GM21619 (cell line): ENCODE results near the gene FOXJ3.

Experiments used
- ATAC-seq: cut with Tn5 transposase; IDR thresholded peaks from one replicate; pipeline ENCODE4 v1.9.1; 2021; ENCODE audit not compliant: unreplicated experiment

FOXJ3 gene

DNA sequence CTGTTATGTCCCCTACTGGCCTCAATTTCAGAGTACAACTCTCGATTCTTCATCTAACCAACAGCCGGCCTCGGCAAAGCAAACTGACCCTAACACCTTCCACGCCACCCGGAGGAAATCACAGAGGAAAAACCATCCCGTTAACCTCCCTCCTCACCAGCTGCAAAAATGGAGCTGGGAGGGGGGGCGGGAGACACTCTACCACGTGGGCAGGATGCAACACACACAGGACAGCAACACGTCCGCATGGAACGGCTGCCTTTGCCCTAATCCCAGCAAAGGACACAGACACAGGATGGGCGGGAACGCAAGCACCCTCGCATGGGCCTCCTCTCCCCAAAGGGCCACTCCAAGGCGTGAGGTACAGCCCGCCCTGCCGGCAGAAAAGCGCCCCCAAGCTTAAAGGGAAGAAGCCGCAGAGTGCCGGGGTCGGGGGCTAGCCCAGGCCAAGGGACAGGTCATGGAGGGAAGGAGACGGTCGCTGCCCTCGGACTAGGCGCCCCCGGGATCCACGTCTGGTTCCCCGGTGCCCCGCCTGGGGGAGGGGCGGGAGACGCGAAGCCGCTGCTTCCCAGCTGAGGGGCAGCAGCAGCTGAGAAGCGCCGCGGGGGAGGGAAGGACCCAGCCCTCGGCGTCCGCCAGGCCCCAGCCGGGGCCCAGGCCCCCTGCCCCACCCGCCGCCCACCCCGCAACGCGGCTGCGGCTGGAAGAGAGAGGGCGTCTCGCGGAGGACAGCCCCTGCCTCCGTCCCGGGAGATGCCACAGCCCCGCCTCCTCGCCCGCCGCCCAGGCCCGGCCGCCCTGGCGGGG is 590 bp downstream of the FOXJ3 start:
- peak; percentile 53 for ATAC-seq

GRCh38 chr1:42333662-42334239 is 1.3 kb downstream of the FOXJ3 start:
- peak; percentile 8 for ATAC-seq

DNA sequence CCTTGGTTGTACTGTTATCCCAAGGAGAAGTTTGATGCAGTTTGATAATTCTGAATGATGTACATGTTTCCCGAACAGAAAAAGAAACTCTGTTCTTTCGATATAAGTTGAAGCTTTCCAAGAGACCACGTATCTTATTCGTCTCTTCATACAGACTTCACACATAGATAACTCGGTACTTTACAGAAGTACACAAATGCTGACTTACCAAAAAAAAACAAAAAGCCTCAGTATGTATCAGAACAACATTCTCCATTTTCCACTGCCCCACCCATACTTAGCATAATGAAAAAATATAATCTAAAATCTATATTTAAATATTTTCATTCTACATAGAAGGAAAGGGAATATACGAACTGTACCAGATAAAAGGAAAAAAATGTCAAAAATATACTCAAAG is 2.2 kb downstream of the FOXJ3 start:
- no peak for ATAC-seq

- no peak for ATAC-seq
These were observed 4.8 kb downstream of the FOXJ3 start for GRCh38 chr1:42330215-42330614.

GRCh38 chr1:42328916-42329496 is 6.0 kb downstream of the FOXJ3 start:
- no peak for ATAC-seq

GRCh38 chr1:42328047-42328625 is 6.9 kb downstream of the FOXJ3 start:
- ATAC-seq: no peak

DNA sequence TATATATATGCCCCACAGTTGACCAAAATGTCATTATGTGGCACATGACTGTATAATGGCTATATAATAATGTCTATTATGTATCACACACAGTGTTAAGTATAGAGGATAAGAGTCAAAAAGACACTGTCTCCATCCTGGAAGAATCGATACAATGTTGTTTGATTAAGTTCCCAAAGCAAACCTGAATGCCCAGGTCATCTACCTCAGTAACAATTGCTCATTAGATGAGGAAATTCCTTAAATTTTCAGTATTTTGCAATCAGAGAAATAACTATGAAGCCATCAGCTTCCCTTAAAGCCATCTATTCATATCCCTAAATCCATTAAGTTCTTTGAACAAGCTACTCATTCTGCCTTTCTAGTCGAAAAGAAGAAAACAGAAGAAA is 10.0 kb downstream of the FOXJ3 start:
- ATAC-seq: no peak

DNA sequence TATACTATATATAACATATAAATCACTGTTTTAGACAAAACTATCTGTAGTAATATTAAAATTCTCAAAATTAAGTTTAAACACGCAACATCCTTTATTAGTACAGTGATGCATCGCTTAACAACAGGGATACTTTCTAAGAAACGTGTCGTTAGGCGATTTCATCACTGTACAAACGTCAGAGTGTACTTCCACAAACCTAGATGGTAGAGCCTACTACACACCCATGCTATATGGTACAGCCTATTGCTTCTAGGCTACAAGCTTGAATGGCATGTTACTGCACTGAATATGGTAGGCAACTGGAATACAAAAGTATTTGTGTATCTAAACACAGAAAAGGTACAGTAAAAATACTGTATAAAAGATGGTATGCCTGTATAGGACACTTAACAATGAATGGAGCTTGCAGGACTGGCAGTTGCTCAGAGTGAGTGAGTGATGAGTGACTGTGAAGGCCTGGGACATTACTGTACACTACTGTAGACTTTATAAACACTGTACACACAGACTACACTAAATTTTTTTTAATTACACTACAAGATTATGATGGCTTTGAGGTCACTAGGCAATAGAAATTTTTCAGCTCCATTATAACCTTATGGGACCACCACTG is 10.5 kb downstream of the FOXJ3 start:
- no peak for ATAC-seq

DNA sequence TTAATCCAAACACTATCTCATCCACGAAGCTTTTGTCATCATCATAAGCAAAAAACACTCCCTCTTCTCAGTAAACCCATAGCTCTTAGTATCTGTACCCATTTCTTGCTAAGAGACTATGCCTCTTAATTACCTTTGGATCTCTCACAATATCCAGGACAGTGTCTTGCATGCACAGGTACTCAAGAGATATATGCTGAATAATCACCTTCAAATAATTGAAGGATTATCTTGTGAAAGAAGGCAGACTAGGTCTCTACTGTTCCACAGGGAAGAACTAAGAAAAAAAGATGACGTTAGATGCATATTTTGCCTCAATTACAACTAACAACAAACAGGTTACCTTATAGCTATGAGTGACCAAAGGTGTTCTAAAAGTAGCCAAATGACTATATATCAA is 11.5 kb downstream of the FOXJ3 start:
- no peak for ATAC-seq

DNA sequence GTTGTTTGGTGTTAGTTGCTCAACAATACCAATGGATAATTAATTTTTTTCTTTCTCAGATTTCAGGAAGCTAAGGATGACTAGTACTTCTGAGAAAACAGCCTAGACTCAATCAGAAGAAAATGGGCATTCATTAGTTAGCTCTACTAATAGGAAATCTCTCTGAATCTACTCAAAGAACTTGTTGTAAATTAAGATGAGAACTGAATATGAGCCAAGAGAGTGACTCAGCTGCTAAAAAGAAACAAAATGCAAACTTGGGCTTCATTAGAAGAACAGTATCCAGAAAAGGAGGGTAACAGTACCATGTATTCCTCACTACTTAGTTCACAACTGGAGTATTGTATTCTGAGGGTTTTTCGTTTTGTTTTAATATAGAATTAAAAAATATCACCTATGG is 12.5 kb downstream of the FOXJ3 start:
- no peak for ATAC-seq

DNA sequence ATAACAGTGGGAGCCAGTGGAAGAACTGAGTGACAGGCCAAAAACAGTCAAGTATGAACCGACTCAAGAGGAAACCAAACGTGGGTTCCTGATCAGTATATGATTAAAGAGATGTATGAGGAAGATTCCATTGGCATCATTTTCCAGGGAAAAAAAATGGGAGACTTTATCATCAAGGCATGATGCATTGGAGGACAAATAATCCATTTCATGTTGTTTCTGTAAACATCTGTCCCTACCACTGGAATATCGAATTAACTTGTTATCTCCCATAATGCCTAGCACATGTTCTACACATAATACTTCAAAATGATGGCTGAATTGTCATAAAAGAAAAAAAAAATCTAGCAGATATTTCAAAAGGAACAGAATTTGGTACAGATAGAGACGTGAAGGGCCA is 13.3 kb downstream of the FOXJ3 start:
- ATAC-seq: no peak

- no peak for ATAC-seq
These were observed 14.3 kb downstream of the FOXJ3 start for GRCh38 chr1:42320708-42321107.

- ATAC-seq: no peak
These were observed 15.1 kb downstream of the FOXJ3 start for GRCh38 chr1:42319871-42320484.

DNA sequence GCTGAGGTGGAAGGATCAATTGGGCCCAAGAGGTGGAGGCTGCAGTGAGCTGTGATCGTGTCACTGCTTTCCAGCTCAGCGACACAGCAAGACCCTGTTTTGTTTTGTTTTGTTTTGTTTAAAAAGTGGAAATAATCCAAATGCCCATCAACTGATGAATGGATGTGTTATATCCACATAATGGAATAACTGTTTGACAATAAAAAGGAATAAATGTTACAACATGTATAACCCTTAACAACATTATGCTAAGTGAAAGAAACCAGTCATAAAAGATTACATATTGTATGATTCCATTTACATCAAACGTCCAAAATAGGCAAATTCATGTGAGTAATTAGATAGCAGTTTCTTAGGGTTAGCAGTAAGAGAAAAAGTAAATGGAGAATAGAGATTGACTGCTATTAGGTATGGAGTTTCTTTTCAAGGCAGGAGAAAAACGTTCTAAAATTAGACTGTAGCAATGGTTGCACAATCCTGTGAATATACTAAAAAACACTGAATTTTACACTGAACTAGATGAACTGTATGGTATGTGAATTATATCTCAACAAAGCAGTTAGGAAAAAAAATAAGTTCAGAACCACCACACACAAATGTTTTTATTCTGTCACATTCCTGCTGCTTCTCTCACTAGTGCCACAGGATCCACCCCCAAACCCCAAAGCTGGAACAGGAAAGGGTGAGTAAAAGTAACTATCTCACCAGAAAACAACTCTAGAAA is 15.7 kb downstream of the FOXJ3 start:
- no peak for ATAC-seq

DNA sequence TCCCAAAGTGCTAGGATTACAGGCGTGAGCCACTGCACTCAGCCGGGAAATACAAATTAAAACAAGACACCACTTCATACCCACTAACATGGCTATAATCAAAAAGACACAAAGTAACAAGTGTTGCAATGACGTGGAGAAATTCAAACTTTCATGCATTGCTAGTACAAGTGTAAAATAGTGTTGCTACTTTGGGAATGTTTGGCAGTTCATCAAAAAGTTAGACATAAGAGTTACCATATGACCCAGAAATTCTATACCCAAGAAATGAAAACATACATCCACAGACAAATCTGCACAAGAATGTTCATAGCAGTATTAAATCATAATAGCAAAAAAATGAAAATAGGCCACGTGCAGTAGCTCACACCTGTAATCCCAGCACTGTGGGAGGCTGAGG is 16.4 kb downstream of the FOXJ3 start:
- ATAC-seq: no peak

- no peak for ATAC-seq
These were observed 17.7 kb downstream of the FOXJ3 start for GRCh38 chr1:42317308-42317707.

DNA sequence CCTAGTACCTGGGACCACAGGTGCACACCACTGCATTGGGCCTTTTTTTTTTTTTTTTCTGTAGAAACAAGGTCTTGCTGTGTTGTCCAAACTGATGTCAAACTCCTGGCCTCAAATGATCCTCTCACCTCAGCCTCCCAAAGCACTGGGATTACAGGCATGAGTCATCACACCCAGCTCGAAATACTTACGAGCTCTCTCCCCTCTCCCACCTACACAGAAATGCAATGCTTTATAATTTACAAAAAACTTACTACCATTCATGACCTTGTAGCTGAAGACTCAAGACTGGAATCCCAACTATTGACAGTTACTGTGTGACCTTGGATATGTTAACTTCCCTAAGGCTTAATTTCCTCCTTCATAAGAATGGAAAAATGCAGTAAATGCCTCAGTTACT is 18.7 kb downstream of the FOXJ3 start:
- no peak for ATAC-seq

GRCh38 chr1:42315500-42315899 is 19.5 kb downstream of the FOXJ3 start:
- ATAC-seq: no peak

DNA sequence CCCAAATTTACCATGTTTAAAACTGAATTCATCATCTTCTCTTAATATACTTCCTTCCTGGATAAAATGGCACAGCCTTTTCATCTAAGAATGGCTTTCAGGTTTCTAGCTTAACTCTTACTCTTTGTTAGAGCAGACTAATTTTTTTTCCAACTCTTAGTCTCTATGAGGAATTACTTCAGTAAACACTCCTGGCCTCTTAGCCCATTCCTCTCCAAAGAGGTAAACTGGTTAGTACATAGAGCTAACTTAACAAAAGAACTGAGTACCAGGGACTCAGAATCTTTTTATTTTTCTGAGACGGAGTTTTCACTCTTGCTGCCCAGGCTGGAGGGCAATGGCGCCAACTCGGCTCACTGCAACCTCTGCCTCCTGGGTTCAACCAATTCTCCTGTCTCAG is 21.1 kb downstream of the FOXJ3 start:
- ATAC-seq: no peak

DNA sequence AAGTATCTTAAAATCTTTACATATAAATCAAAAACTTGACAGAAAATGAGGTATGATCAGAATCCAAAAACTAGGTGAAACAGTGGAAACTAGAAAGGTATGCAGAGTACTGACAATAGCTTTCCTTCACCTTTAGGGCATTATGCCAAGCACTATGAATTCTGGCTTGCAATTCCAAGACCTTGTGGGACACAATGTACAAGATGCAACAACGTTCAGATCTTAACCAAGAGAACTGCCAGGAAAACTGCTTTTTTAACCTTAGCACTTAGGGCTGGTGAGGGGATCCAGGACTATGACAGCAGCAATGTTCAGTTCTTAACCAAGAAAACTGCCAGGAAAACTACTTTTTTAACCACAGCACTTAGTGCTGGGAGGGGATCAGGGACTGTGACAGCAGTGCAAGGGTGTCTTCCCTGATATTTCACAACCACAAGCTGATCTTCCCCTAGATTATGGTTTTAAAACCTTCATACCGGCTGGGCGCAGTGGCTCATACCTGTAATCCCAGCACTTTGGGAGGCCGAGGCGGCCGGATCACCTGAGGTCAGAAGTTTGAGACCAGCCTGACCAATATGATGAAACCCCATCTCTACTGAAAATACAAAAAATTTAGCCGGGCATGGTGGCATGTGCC is 22.3 kb downstream of the FOXJ3 start:
- no peak for ATAC-seq
